Neural cell (in vitro differentiated cells): ENCODE measurements around the gene QDPR. TPM values are rescaled to one million over a fixed set of nuclear protein-coding genes. Genes with fewer than 3 reads are reported as not detected.

ENCODE experiments used
- H2AFZ ChIP-seq: fragments of 200-600, 300-800 bp; sonication (generic), shearing (Covaris generic); 2 replicates; pipeline ENCODE4 v1.6.0; 2014; ENCODE audit warnings: low read depth, mild to moderate bottlenecking, antibody characterized with exemption, low read length, moderate library complexity
- H3F3A ChIP-seq: fragments of 200-600 bp; shearing (Covaris generic); 2 replicates; pipeline ENCODE4 v1.6.1; 2016; ENCODE audit warnings: mild to moderate bottlenecking, moderate library complexity, mixed read lengths, antibody characterized with exemption, low read length; ENCODE audit not compliant: insufficient read depth, poor library complexity, severe bottlenecking
- H3K27ac ChIP-seq: fragments of 200-600, 300-800 bp; sonication (generic), shearing (Covaris generic); 2 replicates; pipeline ENCODE4 v1.5.1; 2014; ENCODE audit warnings: mild to moderate bottlenecking, low read length, moderate library complexity
- H3K27me3 ChIP-seq: fragments of 300-800, 200-600 bp; sonication (generic), shearing (Covaris generic); 2 replicates; pipeline ENCODE4 v1.6.0; 2014; ENCODE audit warnings: mild to moderate bottlenecking, low read depth, low read length, moderate library complexity; ENCODE audit not compliant: insufficient read depth
- H3K36me3 ChIP-seq: fragments of 300-800, 200-600 bp; sonication (generic), shearing (Covaris generic); 2 replicates; pipeline ENCODE4 v1.5.1; 2014; ENCODE audit warnings: mild to moderate bottlenecking, antibody characterized with exemption, low read length, moderate library complexity; ENCODE audit not compliant: insufficient read depth
- H3K4me2 ChIP-seq: fragments of 300-800, 200-600 bp; sonication (generic), shearing (Covaris generic); 2 replicates; pipeline ENCODE4 v1.6.0; 2014; ENCODE audit warnings: mild to moderate bottlenecking, low read length
- H3K4me3 ChIP-seq: fragments of 300-800, 200-600 bp; sonication (generic), shearing (Covaris generic); 2 replicates; pipeline ENCODE4 v1.5.1; 2014; ENCODE audit warnings: mild to moderate bottlenecking, low read length, moderate library complexity
- H3K79me2 ChIP-seq: fragments of 200-600 bp; shearing (Covaris generic); replicated peaks from 2 replicates; pipeline ENCODE4 v1.6.0; 2014; ENCODE audit warnings: mild to moderate bottlenecking, low read length, moderate library complexity; ENCODE audit not compliant: insufficient read depth
- H3K9ac ChIP-seq: fragments of 300-800, 200-600 bp; sonication (generic), shearing (Covaris generic); 2 replicates; pipeline ENCODE4 v1.6.1; 2016; ENCODE audit warnings: mild to moderate bottlenecking, low read length, mixed read lengths
- H3K9me2 ChIP-seq: fragments of 200-600 bp; shearing (Covaris generic); 2 replicates; pipeline ENCODE4 v1.6.1; 2016; ENCODE audit warnings: mild to moderate bottlenecking, low read length, mixed read lengths; ENCODE audit not compliant: insufficient read depth
- H3K9me3 ChIP-seq: fragments of 200-600, 300-800 bp; sonication (generic), shearing (Covaris generic); 2 replicates; pipeline ENCODE4 v1.6.1; 2016; ENCODE audit warnings: mild to moderate bottlenecking, mixed run types, low read length, moderate library complexity, mixed read lengths
- H4K20me1 ChIP-seq: fragments of 200-600 bp; shearing (Covaris generic); 2 replicates; pipeline ENCODE4 v1.6.1; 2016; ENCODE audit warnings: mild to moderate bottlenecking, mixed run types; ENCODE audit not compliant: insufficient read depth
- EP300 ChIP-seq: fragments of 450-650 bp; conservative IDR thresholded peaks from 2 replicates; pipeline ENCODE4 v1.6.1; 2014; ENCODE audit warnings: antibody characterized with exemption, mild to moderate bottlenecking, moderate library complexity; ENCODE audit not compliant: poor library complexity, severe bottlenecking
- EZH2 ChIP-seq: fragments of 200-600, 300-800 bp; shearing (Covaris generic), sonication (generic); IDR thresholded peaks from 2 replicates; pipeline ENCODE4 v1.6.1; 2014; ENCODE audit warnings: antibody characterized with exemption, low read length, borderline replicate concordance, mild to moderate bottlenecking; ENCODE audit not compliant: insufficient read depth, poor library complexity, severe bottlenecking
- MXI1 ChIP-seq: fragments of 450-650 bp; conservative IDR thresholded peaks from 2 replicates; pipeline ENCODE4 v1.6.1; 2014; ENCODE audit warnings: antibody characterized with exemption, mild to moderate bottlenecking; ENCODE audit not compliant: poor library complexity, severe bottlenecking
- POLR2AphosphoS5 ChIP-seq: IDR thresholded peaks from 2 replicates; pipeline ENCODE4 v1.6.1; 2012
- RAD21 ChIP-seq: fragments of 450-650 bp; conservative IDR thresholded peaks from 2 replicates; pipeline ENCODE4 v1.6.1; 2014; ENCODE audit warnings: antibody characterized with exemption, mild to moderate bottlenecking, moderate library complexity
- SMC3 ChIP-seq: fragments of 450-650 bp; conservative IDR thresholded peaks from 2 replicates; pipeline ENCODE4 v1.6.1; 2014; ENCODE audit warnings: antibody characterized with exemption, mild to moderate bottlenecking, moderate library complexity; ENCODE audit not compliant: poor library complexity
- TAF1 ChIP-seq: IDR thresholded peaks from 2 replicates; pipeline ENCODE4 v1.6.1; 2012; ENCODE audit warnings: low read depth
- polyA plus RNA-seq: library from polyadenylated mRNA; depleted of rRNA; stranded (reverse); fragments of >200 nt; gene quantifications from 2 replicates; pipeline ENCODE4 v1.2.3, GENCODE V29; 2014
- TF ChIP-seq, protein P1 (sequence below): fragments of 450-650 bp; IDR thresholded peaks from 2 replicates; pipeline ENCODE4 v1.5.1; 2014; ENCODE audit warnings: antibody characterized with exemption, mild to moderate bottlenecking, moderate library complexity; ENCODE audit not compliant: poor library complexity, severe bottlenecking
- TF ChIP-seq, protein P2 (sequence below): IDR thresholded peaks from 2 replicates; pipeline ENCODE4 v1.6.1; 2012; ENCODE audit warnings: borderline replicate concordance

Gene QDPR
- polyA plus RNA-seq, 1 donor from 2014 or later = 37.3 TPM

DNA sequence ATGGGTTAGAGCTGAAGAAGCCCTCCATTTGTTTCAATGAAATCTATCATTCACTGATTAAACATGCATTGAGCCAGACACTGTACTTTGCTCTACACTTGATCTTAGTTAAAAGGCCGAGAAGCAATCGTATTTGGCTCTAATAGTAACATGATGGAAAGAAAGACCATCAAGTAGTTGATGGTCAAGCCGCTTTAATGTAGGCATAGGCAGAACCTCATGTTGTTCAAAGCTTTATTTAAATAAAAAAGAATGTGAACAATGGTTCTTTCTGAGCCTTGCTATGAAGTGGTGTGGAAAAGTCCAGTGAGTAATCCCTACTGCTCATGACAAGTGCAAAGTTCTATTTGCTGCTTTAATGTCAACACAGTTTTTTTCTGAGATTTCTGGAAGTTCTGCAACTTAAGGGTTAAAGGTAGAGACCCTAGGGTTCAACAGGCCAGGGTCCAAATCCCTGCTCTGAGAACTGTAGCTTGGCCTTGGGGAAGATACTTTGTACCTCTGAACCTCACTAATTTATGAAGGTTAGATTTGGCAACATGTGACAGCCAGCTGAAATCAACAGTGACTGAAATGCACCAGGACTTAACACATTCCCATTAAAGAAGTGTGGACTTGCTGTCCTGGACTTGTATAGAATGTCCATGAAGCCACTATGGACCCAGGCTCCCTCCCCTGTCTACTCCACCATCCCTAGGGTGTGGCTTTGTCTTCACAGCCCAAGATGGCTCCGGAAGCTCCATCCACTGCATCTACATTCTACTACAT lies 47.2 kb upstream of the QDPR start:
- Histone ChIP-seq H2AFZ (no peak overlapping the region), H3K9me2 (no peaks in the 10 kb centered on the region), H3K4me2 (no peak overlapping the region), H3F3A (no peaks in the 10 kb centered on the region), H3K9me3 (no peaks in the 10 kb centered on the region), H3K36me3 (no peaks in the 10 kb centered on the region), H4K20me1 (no peaks in the 10 kb centered on the region), H3K27ac (no peak overlapping the region), H3K9ac (no peak overlapping the region), H3K4me3 (no peak overlapping the region), H3K27me3 (no peaks in the 10 kb centered on the region), H3K79me2 (no peaks in the 10 kb centered on the region)
- no peak for TF ChIP-seq EZH2
- TF ChIP-seq MXI1 = no peak
- no peak for TF ChIP-seq POLR2AphosphoS5
- TF ChIP-seq, protein P1, sequence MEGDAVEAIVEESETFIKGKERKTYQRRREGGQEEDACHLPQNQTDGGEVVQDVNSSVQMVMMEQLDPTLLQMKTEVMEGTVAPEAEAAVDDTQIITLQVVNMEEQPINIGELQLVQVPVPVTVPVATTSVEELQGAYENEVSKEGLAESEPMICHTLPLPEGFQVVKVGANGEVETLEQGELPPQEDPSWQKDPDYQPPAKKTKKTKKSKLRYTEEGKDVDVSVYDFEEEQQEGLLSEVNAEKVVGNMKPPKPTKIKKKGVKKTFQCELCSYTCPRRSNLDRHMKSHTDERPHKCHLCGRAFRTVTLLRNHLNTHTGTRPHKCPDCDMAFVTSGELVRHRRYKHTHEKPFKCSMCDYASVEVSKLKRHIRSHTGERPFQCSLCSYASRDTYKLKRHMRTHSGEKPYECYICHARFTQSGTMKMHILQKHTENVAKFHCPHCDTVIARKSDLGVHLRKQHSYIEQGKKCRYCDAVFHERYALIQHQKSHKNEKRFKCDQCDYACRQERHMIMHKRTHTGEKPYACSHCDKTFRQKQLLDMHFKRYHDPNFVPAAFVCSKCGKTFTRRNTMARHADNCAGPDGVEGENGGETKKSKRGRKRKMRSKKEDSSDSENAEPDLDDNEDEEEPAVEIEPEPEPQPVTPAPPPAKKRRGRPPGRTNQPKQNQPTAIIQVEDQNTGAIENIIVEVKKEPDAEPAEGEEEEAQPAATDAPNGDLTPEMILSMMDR = no peak
- TF ChIP-seq, protein P2, sequence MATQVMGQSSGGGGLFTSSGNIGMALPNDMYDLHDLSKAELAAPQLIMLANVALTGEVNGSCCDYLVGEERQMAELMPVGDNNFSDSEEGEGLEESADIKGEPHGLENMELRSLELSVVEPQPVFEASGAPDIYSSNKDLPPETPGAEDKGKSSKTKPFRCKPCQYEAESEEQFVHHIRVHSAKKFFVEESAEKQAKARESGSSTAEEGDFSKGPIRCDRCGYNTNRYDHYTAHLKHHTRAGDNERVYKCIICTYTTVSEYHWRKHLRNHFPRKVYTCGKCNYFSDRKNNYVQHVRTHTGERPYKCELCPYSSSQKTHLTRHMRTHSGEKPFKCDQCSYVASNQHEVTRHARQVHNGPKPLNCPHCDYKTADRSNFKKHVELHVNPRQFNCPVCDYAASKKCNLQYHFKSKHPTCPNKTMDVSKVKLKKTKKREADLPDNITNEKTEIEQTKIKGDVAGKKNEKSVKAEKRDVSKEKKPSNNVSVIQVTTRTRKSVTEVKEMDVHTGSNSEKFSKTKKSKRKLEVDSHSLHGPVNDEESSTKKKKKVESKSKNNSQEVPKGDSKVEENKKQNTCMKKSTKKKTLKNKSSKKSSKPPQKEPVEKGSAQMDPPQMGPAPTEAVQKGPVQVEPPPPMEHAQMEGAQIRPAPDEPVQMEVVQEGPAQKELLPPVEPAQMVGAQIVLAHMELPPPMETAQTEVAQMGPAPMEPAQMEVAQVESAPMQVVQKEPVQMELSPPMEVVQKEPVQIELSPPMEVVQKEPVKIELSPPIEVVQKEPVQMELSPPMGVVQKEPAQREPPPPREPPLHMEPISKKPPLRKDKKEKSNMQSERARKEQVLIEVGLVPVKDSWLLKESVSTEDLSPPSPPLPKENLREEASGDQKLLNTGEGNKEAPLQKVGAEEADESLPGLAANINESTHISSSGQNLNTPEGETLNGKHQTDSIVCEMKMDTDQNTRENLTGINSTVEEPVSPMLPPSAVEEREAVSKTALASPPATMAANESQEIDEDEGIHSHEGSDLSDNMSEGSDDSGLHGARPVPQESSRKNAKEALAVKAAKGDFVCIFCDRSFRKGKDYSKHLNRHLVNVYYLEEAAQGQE = no peak
- no peak for TF ChIP-seq EP300
- no peak for TF ChIP-seq SMC3
- no peak for TF ChIP-seq RAD21
- no peak for TF ChIP-seq TAF1

DNA sequence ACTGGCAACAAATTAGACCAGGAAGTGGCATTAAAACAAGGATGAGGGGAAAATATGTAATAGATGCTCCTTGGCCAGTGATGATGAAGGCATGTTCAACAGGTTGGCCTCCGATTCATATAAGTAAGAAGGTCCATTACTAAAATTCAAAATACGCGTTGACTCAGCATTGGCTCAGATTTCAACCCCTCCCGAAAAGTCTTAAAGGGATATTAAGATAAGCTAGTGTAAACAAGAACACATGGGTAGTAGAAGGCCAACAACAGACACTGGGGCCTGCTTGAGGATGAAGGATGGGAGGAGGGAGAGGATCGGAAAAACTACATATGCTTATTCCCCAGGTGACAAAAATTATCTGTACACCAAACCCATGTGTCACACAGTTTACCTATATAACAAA lies 46.0 kb upstream of the QDPR start:
- Histone ChIP-seq H3K9ac (no peak overlapping the region), H4K20me1 (no peaks in the 10 kb centered on the region)

More for the DNA sequence above, 46.0 kb upstream of the QDPR start:
- H3F3A ChIP-seq = no peaks in the 10 kb centered on the region
- TF ChIP-seq MXI1 (no peak), POLR2AphosphoS5 (no peak), RAD21 (no peak), EP300 (no peak), SMC3 (no peak), EZH2 (no peak), TAF1 (no peak)
- TF ChIP-seq, protein P1 = no peak
- TF ChIP-seq, protein P2 = no peak
- no peak overlapping the region for H3K4me2 ChIP-seq
- no peaks in the 10 kb centered on the region for H3K9me2 ChIP-seq
- H3K36me3 ChIP-seq = no peaks in the 10 kb centered on the region
- no peaks in the 10 kb centered on the region for H3K79me2 ChIP-seq
- H3K9me3 ChIP-seq = no peaks in the 10 kb centered on the region
- H3K27ac ChIP-seq = no peak overlapping the region
- H3K4me3 ChIP-seq = no peak overlapping the region
- H3K27me3 ChIP-seq = no peaks in the 10 kb centered on the region
- no peak overlapping the region for H2AFZ ChIP-seq
